B cell (primary cell): ENCODE measurements around the gene FANCC. TPM values are rescaled to one million over a fixed set of nuclear protein-coding genes. Genes with fewer than 3 reads are reported as not detected.

Source experiments
- ATAC-seq: fragments of 200-7000 bp; cut with Tn5 transposase; one replicate; pipeline ENCODE4 v1.10.0; 2021; ENCODE audit warnings: low read depth, mild to moderate bottlenecking, moderate number of reproducible peaks, moderate library complexity
- CTCF ChIA-PET: fragments of 350-600 bp; sonication (Branson Sonifier 250); formaldehyde crosslinking; loops from one replicate; lab custom pipeline; 2021; ENCODE audit warnings: antibody characterized with exemption, inconsistent platforms; lab: Charles Lee
- POLR2A ChIA-PET: fragments of 350-600 bp; sonication (Branson Sonifier 250); formaldehyde crosslinking; loops from one replicate; lab custom pipeline; 2021; ENCODE audit warnings: antibody characterized with exemption; lab: Charles Lee
- DNase-seq: peaks from one replicate; pipeline ENCODE4 v3.0.0; 2013
- H2AFZ ChIP-seq: 2 replicates; pipeline ENCODE4 v1.6.1; 2012; ENCODE audit warnings: mild to moderate bottlenecking, low read depth, low read length; ENCODE audit not compliant: insufficient read depth, poor library complexity, severe bottlenecking
- H3K27ac ChIP-seq, 2 donors: 1 replicate in 1 of 2; 2 replicates in 1 of 2; pipeline ENCODE4 v1.5.1; 2012 to 2013; ENCODE audit warnings: low read length in 2 of 2, mild to moderate bottlenecking in 2 of 2, moderate library complexity in 1 of 2
- H3K27me3 ChIP-seq, 4 experiments: fragments of 200-600 bp in 1 of 4; sonication (generic) in 1 of 4; replicated peaks in 1 of 4; 1 replicate in 2 of 4; 2 replicates in 2 of 4; pipeline versions ENCODE4 v1.6.1 to v1.7.0; 2013 to 2016; ENCODE audit warnings: low read length in 3 of 4, mild to moderate bottlenecking in 2 of 4, mixed read lengths in 1 of 4, moderate library complexity in 1 of 4; ENCODE audit not compliant: insufficient read depth in 4 of 4, control insufficient read depth in 3 of 4; ENCODE audit errors: control extremely low read depth in 1 of 4
- H3K36me3 ChIP-seq, 2 experiments: replicated peaks in 1 of 2; 1 replicate in 1 of 2; 2 replicates in 1 of 2; pipeline versions ENCODE4 v1.6.1 to v1.7.1; 2013; ENCODE audit warnings: low read length in 1 of 2; ENCODE audit not compliant: insufficient read depth in 2 of 2, control insufficient read depth in 1 of 2; ENCODE audit errors: control extremely low read depth in 1 of 2, extremely low read depth in 1 of 2
- H3K4me1 ChIP-seq, 2 donors: fragments of 200-600 bp in 1 of 2; sonication (generic) in 1 of 2; 1 replicate in 1 of 2; 2 replicates in 1 of 2; pipeline versions ENCODE4 v1.5.1 to v1.6.1; 2013 to 2017; ENCODE audit warnings: low read length in 2 of 2; ENCODE audit not compliant: control insufficient read depth in 2 of 2, insufficient read depth in 2 of 2
- H3K4me2 ChIP-seq: replicated peaks from 2 replicates; pipeline ENCODE3; 2012; ENCODE audit warnings: mild to moderate bottlenecking, low read depth, low read length; ENCODE audit not compliant: poor library complexity, severe bottlenecking
- H3K4me3 ChIP-seq, 5 experiments: fragments of 200-600 bp in 1 of 5; sonication (generic) in 1 of 5; 1 replicate in 3 of 5; 2 replicates in 2 of 5; pipeline versions ENCODE4 v1.5.1 to v1.7.0; 2011 to 2016; ENCODE audit warnings: low read length in 4 of 5, mild to moderate bottlenecking in 4 of 5, low read depth in 2 of 5, control low read depth in 1 of 5, moderate library complexity in 1 of 5; ENCODE audit not compliant: insufficient read depth in 1 of 5; ENCODE audit errors: control extremely low read depth in 1 of 5, extremely low read depth in 1 of 5
- H3K79me2 ChIP-seq: fragments of 200-600 bp; sonication (generic); one replicate; pipeline ENCODE4 v1.6.0; 2016; ENCODE audit warnings: low read length; ENCODE audit not compliant: control insufficient read depth, insufficient read depth
- H3K9ac ChIP-seq: fragments of 200-600 bp; sonication (generic); 2 replicates; pipeline ENCODE4 v1.6.1; 2017; ENCODE audit warnings: mild to moderate bottlenecking, low read length, moderate library complexity
- H3K9me3 ChIP-seq, 3 donors: one replicate each; pipeline versions ENCODE4 v1.6.1 to v1.7.1; 2013; ENCODE audit warnings: low read length in 2 of 3; ENCODE audit not compliant: control insufficient read depth in 2 of 3, insufficient read depth in 1 of 3; ENCODE audit errors: control extremely low read depth in 1 of 3
- H4K20me1 ChIP-seq: 2 replicates; pipeline ENCODE4 v1.6.0; 2012; ENCODE audit warnings: mild to moderate bottlenecking, low read length; ENCODE audit not compliant: insufficient read depth, control insufficient read depth, poor library complexity, severe bottlenecking
- H3K27ac Mint-ChIP-seq: one replicate; pipeline ENCODE4 v1.8.0; 2021; ENCODE audit warnings: mixed read lengths
- H3K27me3 Mint-ChIP-seq: one replicate; pipeline ENCODE4 v1.8.0; 2021; ENCODE audit warnings: mixed read lengths
- H3K4me1 Mint-ChIP-seq: one replicate; pipeline ENCODE4 v1.8.0; 2021; ENCODE audit warnings: mixed read lengths
- H3K4me3 Mint-ChIP-seq: one replicate; pipeline ENCODE4 v1.8.0; 2021; ENCODE audit warnings: mixed read lengths
- H3K9me3 Mint-ChIP-seq: one replicate; pipeline ENCODE4 v1.8.0; 2022; ENCODE audit warnings: mixed read lengths; ENCODE audit not compliant: insufficient read depth
- EZH2 ChIP-seq: IDR thresholded peaks from 2 replicates; pipeline ENCODE4 v1.6.1; 2012; ENCODE audit warnings: borderline replicate concordance, low read depth, mild to moderate bottlenecking, moderate library complexity, low read length; ENCODE audit not compliant: insufficient read depth, poor library complexity, severe bottlenecking
- WGBS: methylation state at CpG from one replicate; pipeline ENCODE4 v1.1.5; 2013; ENCODE audit warnings: missing lambda C conversion rate; ENCODE audit not compliant: insufficient coverage; 5-methylcytosine and 5-hydroxymethylcytosine counted together
- intact Hi-C: fragments of 100-400 bp; cut with micrococcal nuclease; formaldehyde crosslinking; loops from one replicate; pipeline ENCODE4 v1.10.0; 2022
- polyA plus RNA-seq: library from polyadenylated mRNA; depleted of rRNA; stranded (reverse); fragments of >200 nt; gene quantifications from 2 replicates; pipeline ENCODE4 v1.2.3, GENCODE V29; 2012
- total RNA-seq, 2 donors: library from RNA; stranded (reverse); fragments of 120-200 nt in 1 of 2; gene quantifications; 1 replicate in 1 of 2; 2 replicates in 1 of 2; pipeline versions ENCODE4 v1.2.3 to v1.2.4, GENCODE V29; 2013 to 2022
- TF ChIP-seq, protein P1 (sequence below): fragments of 200-600 bp; IDR thresholded peaks from one replicate; pipeline ENCODE4 v1.8.0; 2022; ENCODE audit warnings: antibody characterized with exemption, mild to moderate bottlenecking

The FANCC gene
- total and polyA plus RNA-seq, 2 donors (not counting 1 experiment from before 2014, with no cell fraction given), result 1.8 to 11.1 TPM

DNA sequence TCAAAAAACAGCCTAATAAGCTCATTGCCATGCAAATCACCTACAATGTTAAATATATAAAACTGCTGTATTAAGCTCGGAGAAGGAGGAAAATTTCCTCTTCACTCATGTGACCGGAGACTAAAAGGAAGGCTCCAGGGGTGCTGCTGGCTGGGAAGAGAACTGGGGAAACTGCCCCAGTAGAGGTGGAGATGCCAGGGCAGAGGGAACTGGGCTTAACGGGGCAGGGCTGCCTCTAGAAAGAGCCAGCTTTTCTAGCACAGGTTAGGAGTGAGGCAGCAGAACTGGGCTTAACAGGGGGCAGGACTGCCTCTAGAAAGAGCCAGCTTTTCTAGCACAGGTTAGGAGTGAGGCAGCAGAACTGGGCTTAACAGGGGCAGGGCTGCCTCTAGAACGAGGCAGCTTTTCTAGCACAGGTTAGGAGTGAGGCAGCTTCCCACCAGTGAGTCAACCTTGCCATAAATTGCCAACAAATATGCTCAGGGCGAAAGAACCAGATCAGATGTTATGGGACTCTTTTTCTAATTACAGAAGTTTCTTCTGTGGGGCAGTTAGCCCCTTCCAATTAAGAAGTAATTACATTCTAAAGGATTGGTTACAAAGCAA, 115.3 kb downstream of the FANCC start:
- H3K9ac ChIP-seq, result no peak overlapping the region
- CTCF ChIA-PET, result no interaction called here

DNA sequence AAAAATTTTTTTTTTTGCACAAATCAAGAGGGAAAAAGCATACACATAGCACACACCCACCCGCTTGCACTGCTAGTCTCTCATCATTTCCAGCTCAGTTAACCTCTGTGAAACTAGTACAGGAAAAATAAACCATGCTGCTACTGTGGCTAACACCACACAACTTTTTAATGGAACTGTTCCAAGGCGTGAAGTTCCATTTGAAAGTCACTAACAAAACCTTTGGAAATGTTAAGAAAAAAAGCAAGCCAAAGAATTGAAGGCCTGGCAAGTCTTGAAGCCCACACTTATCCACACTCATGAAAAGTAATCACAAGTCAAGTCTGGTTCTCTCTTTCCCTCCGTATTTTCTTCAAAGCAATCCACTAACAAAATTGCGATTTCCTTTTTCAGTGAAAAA, 116.3 kb downstream of the FANCC start:
- intact Hi-C loops, result no loop called here
- Histone ChIP-seq H3K9me3 (no peaks in the 10 kb centered on the region), H3K36me3 (no peaks in the 10 kb centered on the region), H3K27me3 (no peaks in the 10 kb centered on the region), H3K9ac (no peak overlapping the region), H2AFZ (no peak overlapping the region), H4K20me1 (no peaks in the 10 kb centered on the region), H3K79me2 (no peaks in the 10 kb centered on the region), H3K4me1 (no peaks in the 10 kb centered on the region), H3K27ac (no peak overlapping the region), H3K4me3 (no peak overlapping the region), H3K4me2 (no peak overlapping the region)
- Mint-ChIP-seq H3K4me3 (no peak overlapping the region), H3K27me3 (no peaks in the 10 kb centered on the region), H3K9me3 (no peaks in the 10 kb centered on the region), H3K27ac (no peak overlapping the region), H3K4me1 (no peaks in the 10 kb centered on the region)
- DNase-seq, result no peak
- WGBS, result 100% methylated on average over 1 of the region's 4 CpGs
- ChIA-PET CTCF (interaction anchor here (0.6 kb wide), 1 partner anchor 699 kb away, joined by 3 read pairs; no protein-coding TSS in a partner anchor), POLR2A (no interaction called here)
- TF ChIP-seq, protein P1, sequence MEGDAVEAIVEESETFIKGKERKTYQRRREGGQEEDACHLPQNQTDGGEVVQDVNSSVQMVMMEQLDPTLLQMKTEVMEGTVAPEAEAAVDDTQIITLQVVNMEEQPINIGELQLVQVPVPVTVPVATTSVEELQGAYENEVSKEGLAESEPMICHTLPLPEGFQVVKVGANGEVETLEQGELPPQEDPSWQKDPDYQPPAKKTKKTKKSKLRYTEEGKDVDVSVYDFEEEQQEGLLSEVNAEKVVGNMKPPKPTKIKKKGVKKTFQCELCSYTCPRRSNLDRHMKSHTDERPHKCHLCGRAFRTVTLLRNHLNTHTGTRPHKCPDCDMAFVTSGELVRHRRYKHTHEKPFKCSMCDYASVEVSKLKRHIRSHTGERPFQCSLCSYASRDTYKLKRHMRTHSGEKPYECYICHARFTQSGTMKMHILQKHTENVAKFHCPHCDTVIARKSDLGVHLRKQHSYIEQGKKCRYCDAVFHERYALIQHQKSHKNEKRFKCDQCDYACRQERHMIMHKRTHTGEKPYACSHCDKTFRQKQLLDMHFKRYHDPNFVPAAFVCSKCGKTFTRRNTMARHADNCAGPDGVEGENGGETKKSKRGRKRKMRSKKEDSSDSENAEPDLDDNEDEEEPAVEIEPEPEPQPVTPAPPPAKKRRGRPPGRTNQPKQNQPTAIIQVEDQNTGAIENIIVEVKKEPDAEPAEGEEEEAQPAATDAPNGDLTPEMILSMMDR, result no peak
- no peak for TF ChIP-seq EZH2
- no peak for ATAC-seq

More for the DNA sequence above, 115.3 kb downstream of the FANCC start:
- no peaks in the 10 kb centered on the region for H4K20me1 ChIP-seq
- Mint-ChIP-seq H3K27ac (no peak overlapping the region), H3K9me3 (no peaks in the 10 kb centered on the region), H3K4me1 (no peaks in the 10 kb centered on the region), H3K27me3 (no peaks in the 10 kb centered on the region), H3K4me3 (no peak overlapping the region)
- no peak for DNase-seq
- no peaks in the 10 kb centered on the region for H3K36me3 ChIP-seq
- POLR2A ChIA-PET, result no interaction called here
- no peak overlapping the region for H3K27ac ChIP-seq
- intact Hi-C loops, result no loop called here
- 100% methylated on average over 2 of the region's 5 CpGs for WGBS
- H3K9me3 ChIP-seq, result no peaks in the 10 kb centered on the region
- H3K79me2 ChIP-seq, result no peaks in the 10 kb centered on the region
- no peak overlapping the region for H3K4me3 ChIP-seq
- no peak overlapping the region for H3K4me2 ChIP-seq
- no peak overlapping the region for H2AFZ ChIP-seq
- no peak for ATAC-seq
- H3K27me3 ChIP-seq, result no peaks in the 10 kb centered on the region
- TF ChIP-seq, protein P1, result no peak
- TF ChIP-seq EZH2, result no peak
- no peaks in the 10 kb centered on the region for H3K4me1 ChIP-seq
